IMR-90 (cell line): ENCODE measurements around the gene GAMT. TPM values are rescaled to one million over a fixed set of nuclear protein-coding genes. Genes with fewer than 3 reads are reported as not detected.

Experiments used
- ATAC-seq: fragments of 200-7000 bp; cut with Tn5 transposase; 2 replicates; pipeline ENCODE4 v1.9.1; 2020; ENCODE audit warnings: low read depth, mild to moderate bottlenecking, moderate library complexity
- BruUV-seq: library from RNA; stranded (reverse); fragments of 400-500 nt; replicated peaks from 2 replicates; lab custom pipeline; 2021; lab: Mats Ljungman, UMichigan
- CTCF ChIA-PET: fragments of 300-600 bp; formaldehyde crosslinking; extraction: SDS; loops from one replicate; lab custom pipeline; 2021; ENCODE audit warnings: antibody characterized with exemption; lab: Yijun Ruan, JAX
- POLR2A ChIA-PET: fragments of 300-600 bp; sonication (Branson Sonifier 250); formaldehyde crosslinking; loops from one replicate; lab custom pipeline; 2022; ENCODE audit warnings: antibody characterized with exemption; ENCODE audit not compliant: unreplicated experiment; lab: Charles Lee
- DNase-seq: peaks from one replicate; pipeline ENCODE4 v3.0.0; 2013
- H2AFZ ChIP-seq: replicated peaks from 2 replicates; pipeline ENCODE3; 2013; ENCODE audit warnings: low read length, mild to moderate bottlenecking; ENCODE audit not compliant: poor library complexity
- H2AK5ac ChIP-seq: 2 replicates; pipeline ENCODE4 v1.6.1; 2013; ENCODE audit warnings: low read depth, low read length, inconsistent platforms
- H2AK9ac ChIP-seq: replicated peaks from 2 replicates; pipeline ENCODE3; 2013; ENCODE audit warnings: mild to moderate bottlenecking, low read depth, low read length, moderate library complexity; ENCODE audit not compliant: poor library complexity
- H2BK120ac ChIP-seq: 2 replicates; pipeline ENCODE4 v1.6.1; 2013; ENCODE audit warnings: low read depth, low read length, inconsistent platforms
- H2BK15ac ChIP-seq: 3 replicates; pipeline ENCODE4 v1.6.1; 2013; ENCODE audit warnings: low read depth, low read length, inconsistent platforms
- H2BK20ac ChIP-seq: 2 replicates; pipeline ENCODE4 v1.6.1; 2013; ENCODE audit warnings: low read depth, mild to moderate bottlenecking, inconsistent platforms, low read length, moderate library complexity
- H2BK5ac ChIP-seq: 2 replicates; pipeline ENCODE4 v1.6.1; 2013; ENCODE audit warnings: mild to moderate bottlenecking, low read depth, low read length, inconsistent platforms; ENCODE audit not compliant: poor library complexity, severe bottlenecking
- H3K14ac ChIP-seq: replicated peaks from 2 replicates; pipeline ENCODE4 v1.6.1; 2013; ENCODE audit warnings: low read depth, low read length, inconsistent platforms
- H3K18ac ChIP-seq: 2 replicates; pipeline ENCODE4 v1.6.1; 2013; ENCODE audit warnings: low read depth, low read length, control low read depth
- H3K23ac ChIP-seq: 2 replicates; pipeline ENCODE4 v1.6.1; 2013; ENCODE audit warnings: low read depth, low read length, inconsistent platforms
- H3K27ac ChIP-seq: 2 replicates; pipeline ENCODE4 v1.5.1; 2013; ENCODE audit warnings: mild to moderate bottlenecking, control low read depth, low read length; ENCODE audit not compliant: insufficient read depth
- H3K27me3 ChIP-seq: 2 replicates; pipeline ENCODE4 v1.6.1; 2013; ENCODE audit warnings: low read length; ENCODE audit not compliant: control insufficient read depth, insufficient read depth
- H3K36me3 ChIP-seq: 2 replicates; pipeline ENCODE4 v1.6.1; 2013; ENCODE audit warnings: low read length, mixed read lengths; ENCODE audit not compliant: control insufficient read depth, insufficient read depth
- H3K4ac ChIP-seq: 2 replicates; pipeline ENCODE4 v1.6.1; 2013; ENCODE audit warnings: low read depth, low read length, inconsistent platforms
- H3K4me1 ChIP-seq: 2 replicates; pipeline ENCODE4 v1.6.1; 2013; ENCODE audit warnings: low read length, mixed read lengths; ENCODE audit not compliant: control insufficient read depth, insufficient read depth
- H3K4me2 ChIP-seq: 2 replicates; pipeline ENCODE4 v1.6.1; 2013; ENCODE audit warnings: low read depth, mild to moderate bottlenecking, control low read depth, low read length, moderate library complexity
- H3K4me3 ChIP-seq: 2 replicates; pipeline ENCODE4 v1.5.1; 2013; ENCODE audit warnings: low read depth, mild to moderate bottlenecking, control low read depth, low read length, moderate library complexity; ENCODE audit not compliant: insufficient read depth
- H3K56ac ChIP-seq: 2 replicates; pipeline ENCODE4 v1.6.1; 2013; ENCODE audit warnings: low read length, inconsistent platforms; ENCODE audit not compliant: insufficient read depth; ENCODE audit errors: extremely low read depth
- H3K79me1 ChIP-seq, 2 experiments: 2 replicates each; pipeline ENCODE4 v1.6.1; 2013; ENCODE audit warnings: low read length in 2 of 2, inconsistent platforms in 1 of 2, low read depth in 1 of 2
- H3K9ac ChIP-seq: 2 replicates; pipeline ENCODE4 v1.6.1; 2013; ENCODE audit warnings: low read depth, low read length, control low read depth
- H3K9me1 ChIP-seq: 2 replicates; pipeline ENCODE4 v1.6.1; 2013; ENCODE audit warnings: low read length, inconsistent platforms; ENCODE audit not compliant: insufficient read depth
- H3K9me3 ChIP-seq: 2 replicates; pipeline ENCODE4 v1.6.1; 2013; ENCODE audit warnings: low read length; ENCODE audit not compliant: control insufficient read depth, insufficient read depth
- H4K20me1 ChIP-seq: 2 replicates; pipeline ENCODE4 v1.6.1; 2013; ENCODE audit warnings: low read length, inconsistent platforms; ENCODE audit not compliant: insufficient read depth
- H4K5ac ChIP-seq: 2 replicates; pipeline ENCODE4 v1.6.1; 2013; ENCODE audit warnings: mild to moderate bottlenecking, low read depth, low read length, control low read depth
- H4K8ac ChIP-seq, 2 experiments: 2 replicates each; pipeline ENCODE4 v1.6.1; 2013; ENCODE audit warnings: low read depth in 2 of 2, low read length in 2 of 2, control low read depth in 1 of 2, inconsistent platforms in 1 of 2
- H4K91ac ChIP-seq: 2 replicates; pipeline ENCODE4 v1.6.1; 2013; ENCODE audit warnings: low read depth, low read length, inconsistent platforms; ENCODE audit not compliant: insufficient read depth
- MXI1 ChIP-seq: IDR thresholded peaks from 2 replicates; pipeline ENCODE4 v1.6.1; 2012; ENCODE audit warnings: low read depth, mild to moderate bottlenecking, low read length, moderate library complexity, borderline replicate concordance
- NFE2L2 ChIP-seq: fragments of 150-350 bp; IDR thresholded peaks from 2 replicates; pipeline ENCODE4 v1.6.1; 2016; ENCODE audit warnings: low read depth, mild to moderate bottlenecking, low read length
- RCOR1 ChIP-seq: IDR thresholded peaks from 2 replicates; pipeline ENCODE4 v1.6.1; 2012; ENCODE audit warnings: mild to moderate bottlenecking, low read length, improper control_type of control experiment; ENCODE audit not compliant: insufficient replicate concordance
- WGBS, 2 experiments: methylation state at CpG; one replicate each; pipeline versions ENCODE4 v1.1.5 to v1.1.7; 2013; ENCODE audit warnings: missing lambda C conversion rate in 2 of 2; ENCODE audit not compliant: insufficient read length in 1 of 2; ENCODE audit errors: extremely low coverage in 2 of 2; 5-methylcytosine and 5-hydroxymethylcytosine counted together
- dilution Hi-C: fragments of 300-500 bp; cut with HindIII; formaldehyde crosslinking; loops from one replicate; pipeline ENCODE4 v1.14.3; 2018; ENCODE audit warnings: low sequenced_read_pairs; ENCODE audit not compliant: unreplicated experiment
- in situ Hi-C: fragments of 300-500 bp; cut with MboI; formaldehyde crosslinking; loops from 3 replicates; pipeline ENCODE4 v1.14.3; 2019; ENCODE audit warnings: low sequenced_read_pairs, inconsistent platforms, mixed read lengths
- intact Hi-C: fragments of 100-400 bp; cut with micrococcal nuclease; formaldehyde crosslinking; loops from 2 replicates; pipeline ENCODE4 v1.10.0; 2022
- polyA plus RNA-seq, 3 experiments: library from polyadenylated mRNA; depleted of rRNA; stranded (reverse); fragments of >200 nt; gene quantifications; 2 replicates each; pipeline ENCODE4 v1.2.3, GENCODE V29; 2012; ENCODE audit warnings: low replicate concordance in 1 of 3
- total RNA-seq: library from RNA; depleted of rRNA; stranded (reverse); fragments of >200 nt; gene quantifications from 2 replicates; pipeline ENCODE4 v1.2.3, GENCODE V29; 2012

Gene GAMT
- total and polyA plus RNA-seq, 2 of the 4 experiments (the other 2 are of a cell fraction), result 22.8 to 51.8 TPM

- no peak overlapping the region for H3K23ac ChIP-seq
- no peak overlapping the region for H2BK5ac ChIP-seq
- POLR2A ChIA-PET, result no interaction called here
- ATAC-seq, result no peak
- dilution Hi-C loops (no loop called here), intact Hi-C loops (loop anchor here (5.0 kb wide), 1 partner anchor 86 kb away; the partner anchor contains the start of gene FAM174C), in situ Hi-C loops (loop anchor here (5.0 kb wide), 1 partner anchor 81 kb away; no protein-coding TSS in a partner anchor)
- no peak overlapping the region for H2AFZ ChIP-seq
- H2BK20ac ChIP-seq, result no peak overlapping the region
- H3K4me1 ChIP-seq, result peaks cover 13% of the 10 kb centered on the region
- no peak overlapping the region for H3K18ac ChIP-seq
- WGBS, 2 experiments, result 92% methylated on average over 4 of the region's 10 CpGs; no CpG with 5 or more reads in 1 of the 2 experiments
- H3K56ac ChIP-seq, result no peak overlapping the region
- H3K36me3 ChIP-seq, result peaks cover 50% of the 10 kb centered on the region
- H3K4me2 ChIP-seq, result no peak overlapping the region
- DNase-seq, result no peak
- H3K9me1 ChIP-seq, result peaks cover 9% of the 10 kb centered on the region
- H3K4ac ChIP-seq, result no peak overlapping the region
- no peak overlapping the region for H4K5ac ChIP-seq
- H4K20me1 ChIP-seq, result no peaks in the 10 kb centered on the region; the same call in 1 of the 2 replicates
- no peak overlapping the region for H3K4me3 ChIP-seq
- no peak overlapping the region for H4K8ac ChIP-seq
- BruUV-seq, result no TSS peak
- no peak overlapping the region for H2AK5ac ChIP-seq
- no peaks in the 10 kb centered on the region for H3K9me3 ChIP-seq
- CTCF ChIA-PET, result no interaction called here
- no peak overlapping the region for H2BK15ac ChIP-seq
- peaks cover 0 to 52% of the 10 kb centered on the region in 2 experiments; a peak in 3 of 4 replicates for H3K79me1 ChIP-seq
- H3K27me3 ChIP-seq, result no peaks in the 10 kb centered on the region
- H2BK120ac ChIP-seq, result no peak overlapping the region
- no peak overlapping the region for H3K9ac ChIP-seq
- H3K14ac ChIP-seq, result no peak overlapping the region
- no peak for TF ChIP-seq NFE2L2
- no peak for TF ChIP-seq MXI1
- TF ChIP-seq RCOR1, result no peak
- no peak overlapping the region for H3K27ac ChIP-seq
- H4K91ac ChIP-seq, result no peak overlapping the region
- H2AK9ac ChIP-seq, result no peak overlapping the region
These were observed 37.7 kb downstream of the GAMT start for GRCh38 chr19:1363599-1363998.
